LHCN-M2 (cell line): ENCODE results near the gene SORCS1. TPM values are rescaled to one million over a fixed set of nuclear protein-coding genes. Genes with fewer than 3 reads are reported as not detected.

Source experiments
- DNase-seq: peaks from one replicate; pipeline ENCODE4 v3.0.0-alpha.2; 2012; ENCODE audit warnings: low read depth
- total RNA-seq: library from RNA; depleted of rRNA; stranded (reverse); fragments of >200 nt; gene quantifications from 2 replicates; pipeline ENCODE4 v1.2.3, GENCODE V29; 2014

The SORCS1 gene
- total RNA-seq, 1 experiment from 2014 or later, result not detected

DNA sequence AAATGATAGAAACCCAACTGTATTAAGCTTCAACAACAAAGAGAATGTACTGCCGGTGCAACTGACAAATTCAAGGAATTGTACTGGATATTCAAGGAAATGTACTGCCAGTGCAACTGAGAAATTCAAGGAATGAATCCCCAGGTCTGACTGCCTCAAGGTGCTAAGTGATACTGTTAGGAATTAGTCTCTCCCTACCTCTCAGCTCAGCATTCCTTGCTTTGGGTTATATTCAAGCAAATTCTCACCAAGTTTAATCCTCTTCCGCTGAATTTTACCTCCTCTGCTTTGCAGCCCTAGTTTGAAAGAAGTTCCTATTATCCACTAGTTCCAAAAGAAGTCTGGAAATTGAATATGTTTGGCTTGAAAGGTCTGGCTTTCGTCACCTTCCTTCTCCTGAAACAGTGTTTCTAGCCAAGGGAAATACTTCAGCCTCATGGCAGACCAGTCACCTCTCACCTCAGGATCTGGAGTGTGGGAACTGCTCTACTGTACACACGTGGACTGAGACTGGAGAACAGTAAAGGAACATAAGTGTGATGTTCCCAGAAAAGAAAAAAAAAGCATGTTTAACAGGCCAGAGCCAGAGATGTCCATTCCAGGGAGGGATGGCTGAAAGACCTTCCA lies 60.4 kb downstream of the SORCS1 start:
- DNase-seq, result no peak

GRCh38 chr10:107103174-107104025 lies 61.1 kb downstream of the SORCS1 start:
- DNase-seq, result no peak

- DNase-seq, result no peak
Observed at GRCh38 chr10:107098326-107098725, 66.2 kb downstream of the SORCS1 start.

DNA sequence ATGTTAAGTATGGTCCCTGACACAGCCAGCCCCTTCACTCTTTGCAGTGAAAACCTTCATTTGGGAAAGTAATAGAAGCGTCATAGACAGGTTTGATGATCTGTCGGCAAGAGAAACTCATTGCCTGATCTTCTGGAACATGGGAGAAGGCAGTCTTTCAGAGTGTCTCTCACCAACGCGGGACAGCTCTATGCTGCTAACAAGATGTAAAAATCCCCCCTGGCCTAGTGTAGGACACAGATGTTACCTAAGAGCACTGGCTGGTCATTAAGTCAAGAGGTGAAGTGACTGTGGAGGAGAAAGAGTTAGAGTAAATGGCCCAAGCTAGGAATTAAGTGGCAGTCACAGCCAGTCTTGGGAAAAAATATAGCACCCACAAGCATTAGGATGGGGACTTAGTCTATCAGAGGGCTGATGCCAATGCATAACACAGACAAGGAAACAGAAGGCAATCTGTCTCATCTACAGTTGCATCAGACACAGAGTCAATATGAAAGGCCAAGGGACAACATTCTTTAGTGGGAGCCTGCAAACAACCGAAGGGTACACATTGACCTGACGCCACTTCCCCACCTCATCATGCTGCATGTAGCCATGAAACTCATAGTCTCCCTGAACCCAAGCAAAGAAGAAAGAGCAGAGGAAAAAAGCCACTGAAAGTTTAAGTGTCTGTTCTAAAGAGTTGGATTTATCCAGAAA lies 69.5 kb downstream of the SORCS1 start:
- DNase-seq, result no peak

DNA sequence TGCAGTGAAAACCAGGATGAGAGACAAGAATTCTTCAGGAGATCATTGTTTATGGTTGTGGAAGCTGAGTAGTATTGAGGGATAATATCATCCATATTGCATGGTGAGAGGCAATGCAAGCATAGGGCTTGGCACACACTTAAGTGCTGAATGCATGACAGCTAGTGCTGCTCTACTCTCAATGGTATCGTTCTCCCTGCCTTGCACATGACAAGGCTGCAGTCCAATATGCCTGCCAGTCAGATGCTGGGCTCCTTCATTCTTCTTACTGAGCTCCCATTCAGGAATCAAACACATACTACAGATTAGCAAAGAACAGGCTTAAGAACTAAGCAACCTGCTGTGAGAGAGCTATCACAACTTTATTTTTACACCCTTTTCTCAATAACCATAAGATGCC lies 72.2 kb downstream of the SORCS1 start:
- no peak for DNase-seq

DNA sequence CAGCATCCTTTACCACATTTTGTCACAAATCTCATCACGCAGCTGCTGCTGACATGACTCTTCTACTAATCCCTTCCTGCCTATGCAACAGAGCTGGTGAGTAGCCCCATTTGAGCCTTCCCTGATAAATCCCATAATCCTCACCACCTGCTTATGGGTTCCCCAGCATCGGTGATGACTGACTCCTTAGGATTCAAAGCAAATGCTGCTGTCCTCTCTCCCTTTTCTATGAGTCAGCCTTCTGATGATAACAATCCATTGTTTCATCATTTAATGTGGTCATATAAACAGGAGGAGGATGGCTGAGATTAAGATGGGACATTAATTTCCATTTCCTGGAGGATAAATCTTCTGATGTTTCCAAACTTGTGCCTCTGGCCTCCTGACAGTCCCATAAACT lies 73.4 kb downstream of the SORCS1 start:
- peak; percentile 0 for DNase-seq

GRCh38 chr10:107085665-107086525 lies 78.6 kb downstream of the SORCS1 start:
- DNase-seq, result no peak

DNA sequence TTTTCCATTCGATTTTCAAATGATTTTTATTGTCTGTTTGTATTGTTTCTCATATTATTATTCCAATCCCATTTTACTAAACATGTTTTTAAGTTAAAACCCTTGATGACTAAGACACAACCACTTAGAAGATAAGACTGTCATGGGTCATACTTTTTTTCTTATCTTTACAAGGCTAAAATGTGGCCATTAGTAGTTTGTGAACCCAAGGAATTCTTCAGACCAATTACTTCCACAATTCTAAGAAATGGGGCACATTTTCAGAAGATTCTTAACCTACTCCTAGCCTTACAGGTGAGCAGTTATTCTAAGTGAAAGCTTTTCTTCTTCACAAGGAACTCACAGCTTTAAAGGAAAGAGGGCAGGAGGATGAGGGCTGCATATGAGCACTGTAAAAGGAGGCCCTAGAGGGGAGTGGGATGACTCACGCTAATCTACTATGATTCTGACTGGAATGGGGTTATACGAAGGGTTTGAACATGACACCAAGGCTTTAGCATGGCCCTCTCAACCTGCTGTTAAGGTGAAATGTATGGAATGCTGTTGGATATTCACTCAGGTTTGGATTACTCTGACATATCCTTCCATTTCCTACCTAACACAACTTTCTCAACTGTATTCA lies 81.0 kb downstream of the SORCS1 start:
- no peak for DNase-seq

GRCh38 chr10:107081644-107082043 lies 82.9 kb downstream of the SORCS1 start:
- no peak for DNase-seq

DNA sequence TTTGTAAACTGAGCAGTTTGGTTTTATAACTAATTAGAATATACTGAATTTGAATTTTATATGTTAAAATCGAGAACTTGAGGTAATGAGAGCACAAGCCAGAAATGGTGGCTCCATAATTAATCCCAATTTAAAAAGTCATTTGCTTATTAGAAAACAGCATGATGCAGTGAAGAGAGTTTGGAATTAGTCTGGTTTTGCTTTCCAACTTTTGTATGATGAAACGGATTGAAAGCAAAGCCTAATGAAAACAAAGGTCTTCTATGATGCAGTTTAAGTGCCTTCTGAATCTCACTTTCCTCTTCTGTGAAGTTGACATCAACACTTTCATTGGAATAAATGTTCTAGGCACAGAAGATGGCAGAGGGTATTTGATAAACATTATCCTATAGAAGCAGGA lies 89.4 kb downstream of the SORCS1 start:
- no peak for DNase-seq

GRCh38 chr10:107072786-107073185 lies 91.7 kb downstream of the SORCS1 start:
- DNase-seq, result no peak

- DNase-seq, result no peak
Observed at GRCh38 chr10:107072028-107072427, 92.5 kb downstream of the SORCS1 start.

GRCh38 chr10:107071301-107071700 lies 93.2 kb downstream of the SORCS1 start:
- DNase-seq, result no peak

DNA sequence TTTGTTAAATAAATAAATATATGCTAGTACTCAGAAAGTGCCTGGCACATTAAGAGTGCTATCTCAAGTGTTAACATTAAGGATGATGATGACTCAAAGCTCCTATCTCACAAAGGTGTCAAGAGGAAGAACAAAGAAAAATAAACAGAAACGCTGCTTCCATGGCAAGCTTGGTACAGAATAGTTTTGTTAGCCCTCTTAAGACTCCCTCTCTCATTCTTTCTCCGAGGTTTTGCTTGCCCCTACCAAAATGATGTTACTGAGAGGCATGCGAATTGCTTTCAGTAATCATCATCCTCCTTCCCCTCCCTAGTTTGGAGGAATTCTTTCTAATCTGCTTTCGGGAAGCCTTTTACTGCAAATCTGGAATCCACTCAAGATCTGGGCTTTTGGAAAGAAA lies 96.7 kb downstream of the SORCS1 start:
- DNase-seq, result no peak

- no peak for DNase-seq
Observed at GRCh38 chr10:107064075-107064474, 100.4 kb downstream of the SORCS1 start.

- no peak for DNase-seq
Observed at GRCh38 chr10:107059872-107060271, 104.6 kb downstream of the SORCS1 start.

- DNase-seq, result no peak
Observed at GRCh38 chr10:107059068-107059804, 105.3 kb downstream of the SORCS1 start.

- no peak for DNase-seq
Observed at GRCh38 chr10:107058331-107058730, 106.2 kb downstream of the SORCS1 start.

DNA sequence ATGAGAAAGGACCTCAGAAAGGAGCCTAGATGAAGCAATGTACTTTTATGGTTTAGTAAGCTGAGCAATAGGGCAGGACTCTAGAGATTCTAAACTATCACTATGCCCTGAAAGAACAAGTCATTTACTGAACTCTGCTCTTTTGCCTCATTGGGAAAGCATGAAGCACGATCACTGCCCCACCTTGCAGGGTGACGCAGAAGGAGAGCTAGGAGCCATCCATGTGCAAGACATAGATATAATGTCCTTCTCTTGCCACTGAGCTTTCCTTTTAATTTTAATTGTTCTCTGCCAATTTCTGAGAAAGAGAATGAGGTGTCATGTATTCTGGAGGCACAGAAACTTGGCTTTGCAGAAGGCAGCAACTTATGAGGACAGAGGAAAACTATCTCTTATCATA lies 108.3 kb downstream of the SORCS1 start:
- no peak for DNase-seq

DNA sequence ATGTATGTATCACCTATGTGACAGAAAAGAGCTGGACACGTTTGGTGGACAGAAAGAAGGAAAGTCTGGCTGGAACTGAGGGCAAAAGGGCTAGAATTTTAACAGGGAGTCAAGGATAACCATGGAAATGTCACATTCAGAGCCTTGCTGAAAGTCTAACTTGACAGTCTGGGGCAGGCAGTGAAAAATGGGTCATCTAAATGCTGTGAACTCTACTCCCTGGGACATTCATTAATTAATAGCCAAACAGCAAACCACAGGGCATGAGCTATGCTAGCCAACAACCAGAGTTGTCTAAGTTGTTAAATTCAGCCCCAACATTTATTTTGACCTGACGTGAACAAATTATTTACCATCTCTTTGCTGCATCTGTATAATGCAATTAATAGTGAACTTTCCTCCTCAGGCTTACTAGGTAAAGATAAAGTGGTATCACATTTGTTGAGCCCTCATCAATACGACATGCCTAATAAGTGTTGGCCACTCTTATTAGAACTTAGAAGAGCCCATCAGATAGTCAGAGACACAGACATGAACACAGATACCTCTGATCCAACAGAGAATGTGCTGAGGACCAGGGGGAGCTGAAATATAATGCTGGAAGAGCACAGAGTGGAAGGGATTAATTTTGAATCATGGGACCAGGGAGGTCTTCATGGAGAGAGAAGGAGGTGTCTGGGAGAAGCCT lies 109.9 kb downstream of the SORCS1 start:
- DNase-seq, result no peak
